Liver (tissue), 3 donors: ENCODE results near the gene MRPL58.

Experiments used
- FOXA1 ChIP-seq: IDR thresholded peaks from 2 replicates; pipeline ENCODE4 v1.6.1; 2016; ENCODE audit warnings: antibody characterized with exemption
- GABPA ChIP-seq, 2 donors: IDR thresholded peaks in 1 of 2; conservative IDR thresholded peaks in 1 of 2; 2 replicates each; pipeline ENCODE4 v1.6.1; 2016; ENCODE audit warnings: antibody characterized with exemption in 2 of 2, mild to moderate bottlenecking in 1 of 2, moderate library complexity in 1 of 2
- JUND ChIP-seq, 2 donors: IDR thresholded peaks; 2 replicates each; pipeline ENCODE4 v1.6.1; 2016; ENCODE audit warnings: antibody characterized with exemption in 2 of 2
- NR2F2 ChIP-seq: IDR thresholded peaks from 2 replicates; pipeline ENCODE4 v1.6.1; 2016; ENCODE audit warnings: antibody characterized with exemption
- RAD21 ChIP-seq, 2 donors: IDR thresholded peaks; 2 replicates each; pipeline ENCODE4 v1.6.1; 2016; ENCODE audit warnings: antibody characterized with exemption in 2 of 2, mild to moderate bottlenecking in 2 of 2
- SP1 ChIP-seq: IDR thresholded peaks from 2 replicates; pipeline ENCODE4 v1.6.1; 2018; ENCODE audit warnings: antibody characterized with exemption, mild to moderate bottlenecking
- TAF1 ChIP-seq: conservative IDR thresholded peaks from 2 replicates; pipeline ENCODE4 v1.6.1; 2016; ENCODE audit warnings: antibody characterized with exemption, mild to moderate bottlenecking
- TF ChIP-seq, protein P1 (sequence below): fragments of 150-350 bp; IDR thresholded peaks from 2 replicates; pipeline ENCODE4 v1.5.1; 2017; ENCODE audit warnings: improper control_type of control experiment, low read depth, low read length; ENCODE audit not compliant: missing input control
- TF ChIP-seq, protein P2 (sequence below): IDR thresholded peaks from 2 replicates; pipeline ENCODE4 v1.6.1; 2016; ENCODE audit warnings: antibody characterized with exemption
- TF ChIP-seq, protein P3 (sequence below): IDR thresholded peaks from 2 replicates; pipeline ENCODE4 v1.6.1; 2016; ENCODE audit warnings: antibody characterized with exemption, mild to moderate bottlenecking
- TF ChIP-seq, protein P4 (sequence below): IDR thresholded peaks from 2 replicates; pipeline ENCODE4 v1.6.1; 2016; ENCODE audit warnings: antibody characterized with exemption
- donor health status: healthy.
- donor health status: healthy.

DNA sequence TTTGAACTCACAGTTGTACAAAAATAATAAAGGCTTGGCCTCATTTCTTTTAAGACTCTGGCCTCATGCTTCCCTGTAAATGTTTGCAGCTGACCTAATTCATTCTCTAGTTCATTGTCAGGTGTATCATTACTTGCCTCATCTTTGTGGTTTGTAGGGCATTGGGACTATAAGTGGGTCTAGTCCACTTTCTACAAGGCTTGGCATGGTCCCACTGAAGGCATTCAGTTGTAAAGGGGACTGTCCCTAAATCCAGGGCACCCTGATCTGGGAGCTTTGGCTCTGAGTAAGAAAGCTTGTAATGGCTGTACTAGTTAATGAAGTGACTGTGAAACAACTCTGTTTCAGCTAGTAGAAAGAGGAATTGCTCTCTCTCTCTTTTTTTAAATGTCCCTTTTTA, 37.2 kb downstream of the MRPL58 start:
- TF ChIP-seq, protein P1, sequence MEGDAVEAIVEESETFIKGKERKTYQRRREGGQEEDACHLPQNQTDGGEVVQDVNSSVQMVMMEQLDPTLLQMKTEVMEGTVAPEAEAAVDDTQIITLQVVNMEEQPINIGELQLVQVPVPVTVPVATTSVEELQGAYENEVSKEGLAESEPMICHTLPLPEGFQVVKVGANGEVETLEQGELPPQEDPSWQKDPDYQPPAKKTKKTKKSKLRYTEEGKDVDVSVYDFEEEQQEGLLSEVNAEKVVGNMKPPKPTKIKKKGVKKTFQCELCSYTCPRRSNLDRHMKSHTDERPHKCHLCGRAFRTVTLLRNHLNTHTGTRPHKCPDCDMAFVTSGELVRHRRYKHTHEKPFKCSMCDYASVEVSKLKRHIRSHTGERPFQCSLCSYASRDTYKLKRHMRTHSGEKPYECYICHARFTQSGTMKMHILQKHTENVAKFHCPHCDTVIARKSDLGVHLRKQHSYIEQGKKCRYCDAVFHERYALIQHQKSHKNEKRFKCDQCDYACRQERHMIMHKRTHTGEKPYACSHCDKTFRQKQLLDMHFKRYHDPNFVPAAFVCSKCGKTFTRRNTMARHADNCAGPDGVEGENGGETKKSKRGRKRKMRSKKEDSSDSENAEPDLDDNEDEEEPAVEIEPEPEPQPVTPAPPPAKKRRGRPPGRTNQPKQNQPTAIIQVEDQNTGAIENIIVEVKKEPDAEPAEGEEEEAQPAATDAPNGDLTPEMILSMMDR = no peak
- TF ChIP-seq FOXA1 (no peak), NR2F2 (no peak), TAF1 (no peak), RAD21 (IDR thresholded peaks at IDR 0.05) (no peak), SP1 (no peak), JUND (IDR thresholded peaks at IDR 0.05) (no peak), GABPA (IDR thresholded peaks at IDR 0.05 in 1 of 2, conservative IDR thresholded peaks at IDR 0.05 in 1 of 2) (no peak)
- TF ChIP-seq, protein P2, sequence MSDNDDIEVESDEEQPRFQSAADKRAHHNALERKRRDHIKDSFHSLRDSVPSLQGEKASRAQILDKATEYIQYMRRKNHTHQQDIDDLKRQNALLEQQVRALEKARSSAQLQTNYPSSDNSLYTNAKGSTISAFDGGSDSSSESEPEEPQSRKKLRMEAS = no peak
- TF ChIP-seq, protein P3, sequence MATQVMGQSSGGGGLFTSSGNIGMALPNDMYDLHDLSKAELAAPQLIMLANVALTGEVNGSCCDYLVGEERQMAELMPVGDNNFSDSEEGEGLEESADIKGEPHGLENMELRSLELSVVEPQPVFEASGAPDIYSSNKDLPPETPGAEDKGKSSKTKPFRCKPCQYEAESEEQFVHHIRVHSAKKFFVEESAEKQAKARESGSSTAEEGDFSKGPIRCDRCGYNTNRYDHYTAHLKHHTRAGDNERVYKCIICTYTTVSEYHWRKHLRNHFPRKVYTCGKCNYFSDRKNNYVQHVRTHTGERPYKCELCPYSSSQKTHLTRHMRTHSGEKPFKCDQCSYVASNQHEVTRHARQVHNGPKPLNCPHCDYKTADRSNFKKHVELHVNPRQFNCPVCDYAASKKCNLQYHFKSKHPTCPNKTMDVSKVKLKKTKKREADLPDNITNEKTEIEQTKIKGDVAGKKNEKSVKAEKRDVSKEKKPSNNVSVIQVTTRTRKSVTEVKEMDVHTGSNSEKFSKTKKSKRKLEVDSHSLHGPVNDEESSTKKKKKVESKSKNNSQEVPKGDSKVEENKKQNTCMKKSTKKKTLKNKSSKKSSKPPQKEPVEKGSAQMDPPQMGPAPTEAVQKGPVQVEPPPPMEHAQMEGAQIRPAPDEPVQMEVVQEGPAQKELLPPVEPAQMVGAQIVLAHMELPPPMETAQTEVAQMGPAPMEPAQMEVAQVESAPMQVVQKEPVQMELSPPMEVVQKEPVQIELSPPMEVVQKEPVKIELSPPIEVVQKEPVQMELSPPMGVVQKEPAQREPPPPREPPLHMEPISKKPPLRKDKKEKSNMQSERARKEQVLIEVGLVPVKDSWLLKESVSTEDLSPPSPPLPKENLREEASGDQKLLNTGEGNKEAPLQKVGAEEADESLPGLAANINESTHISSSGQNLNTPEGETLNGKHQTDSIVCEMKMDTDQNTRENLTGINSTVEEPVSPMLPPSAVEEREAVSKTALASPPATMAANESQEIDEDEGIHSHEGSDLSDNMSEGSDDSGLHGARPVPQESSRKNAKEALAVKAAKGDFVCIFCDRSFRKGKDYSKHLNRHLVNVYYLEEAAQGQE = no peak
- TF ChIP-seq, protein P4, sequence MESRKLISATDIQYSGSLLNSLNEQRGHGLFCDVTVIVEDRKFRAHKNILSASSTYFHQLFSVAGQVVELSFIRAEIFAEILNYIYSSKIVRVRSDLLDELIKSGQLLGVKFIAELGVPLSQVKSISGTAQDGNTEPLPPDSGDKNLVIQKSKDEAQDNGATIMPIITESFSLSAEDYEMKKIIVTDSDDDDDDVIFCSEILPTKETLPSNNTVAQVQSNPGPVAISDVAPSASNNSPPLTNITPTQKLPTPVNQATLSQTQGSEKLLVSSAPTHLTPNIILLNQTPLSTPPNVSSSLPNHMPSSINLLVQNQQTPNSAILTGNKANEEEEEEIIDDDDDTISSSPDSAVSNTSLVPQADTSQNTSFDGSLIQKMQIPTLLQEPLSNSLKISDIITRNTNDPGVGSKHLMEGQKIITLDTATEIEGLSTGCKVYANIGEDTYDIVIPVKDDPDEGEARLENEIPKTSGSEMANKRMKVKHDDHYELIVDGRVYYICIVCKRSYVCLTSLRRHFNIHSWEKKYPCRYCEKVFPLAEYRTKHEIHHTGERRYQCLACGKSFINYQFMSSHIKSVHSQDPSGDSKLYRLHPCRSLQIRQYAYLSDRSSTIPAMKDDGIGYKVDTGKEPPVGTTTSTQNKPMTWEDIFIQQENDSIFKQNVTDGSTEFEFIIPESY = no peak
